HepG2 (cell line): Measurements from ENCODE around the gene UTP25. TPM values are rescaled to one million over a fixed set of nuclear protein-coding genes. Genes with fewer than 3 reads are reported as not detected.

Experiments
- ATM ChIP-seq: fragments of 450-650 bp; IDR thresholded peaks from 2 replicates; pipeline ENCODE4 v1.7.1; 2017; ENCODE audit warnings: mild to moderate bottlenecking, borderline replicate concordance
- CREB1 ChIP-seq, 2 experiments: fragments of 450-650 bp in 1 of 2; IDR thresholded peaks; 2 replicates each; pipeline ENCODE4 v1.6.1; 2016 to 2017; ENCODE audit warnings: control low read depth in 1 of 2, mild to moderate bottlenecking in 1 of 2, missing compliant biosample characterization in 1 of 2, missing genetic modification characterization in 1 of 2
- ELF3 ChIP-seq: IDR thresholded peaks from 2 replicates; pipeline ENCODE4 v1.6.1; 2016; ENCODE audit warnings: missing genetic modification reagents, missing compliant biosample characterization
- ETV6 ChIP-seq: sonication (generic); formaldehyde crosslinking; conservative IDR thresholded peaks from 2 replicates; pipeline ENCODE4 v1.4.0; 2020; ENCODE audit warnings: missing genetic modification reagents
- GZF1 ChIP-seq: sonication (generic); formaldehyde crosslinking; IDR thresholded peaks from 2 replicates; pipeline ENCODE4 v1.5.1; 2020; ENCODE audit warnings: mild to moderate bottlenecking, missing genetic modification reagents
- JUN ChIP-seq: sonication (generic); formaldehyde crosslinking; IDR thresholded peaks from 2 replicates; pipeline ENCODE4 v1.4.0; 2020; ENCODE audit warnings: mild to moderate bottlenecking, missing genetic modification reagents
- PAF1 ChIP-seq: IDR thresholded peaks from 2 replicates; pipeline ENCODE4 v1.6.1; 2016; ENCODE audit warnings: missing genetic modification reagents, missing compliant biosample characterization
- PHF21A ChIP-seq: sonication (generic); formaldehyde crosslinking; IDR thresholded peaks from 2 replicates; pipeline ENCODE4 v1.5.0; 2020; ENCODE audit warnings: mild to moderate bottlenecking, missing genetic modification reagents
- POLR2AphosphoS5 ChIP-seq: IDR thresholded peaks from 2 replicates; pipeline ENCODE4 v1.6.1; 2012; ENCODE audit warnings: low read depth, low read length
- SAFB2 ChIP-seq: sonication (generic); formaldehyde crosslinking; IDR thresholded peaks from 2 replicates; pipeline ENCODE4 v1.5.1; 2020; ENCODE audit warnings: missing genetic modification reagents, low read depth, mild to moderate bottlenecking, borderline replicate concordance
- SOX5 ChIP-seq: IDR thresholded peaks from 2 replicates; pipeline ENCODE4 v1.6.1; 2016; ENCODE audit warnings: borderline replicate concordance
- TEAD3 ChIP-seq: optimal IDR thresholded peaks from 2 replicates; pipeline ENCODE3; 2016; ENCODE audit warnings: borderline replicate concordance
- ZMAT3 ChIP-seq: sonication (generic); formaldehyde crosslinking; conservative IDR thresholded peaks from 2 replicates; pipeline ENCODE4 v1.7.0; 2021; ENCODE audit warnings: missing genetic modification reagents
- ZNF205 ChIP-seq: IDR thresholded peaks from 2 replicates; pipeline ENCODE4 v1.6.1; 2018; ENCODE audit warnings: missing biosample characterization, missing genetic modification reagents
- ZNF225 ChIP-seq: sonication (generic); formaldehyde crosslinking; IDR thresholded peaks from 2 replicates; pipeline ENCODE4 v1.4.0; 2020; ENCODE audit warnings: mild to moderate bottlenecking, missing genetic modification reagents
- ZNF562 ChIP-seq: sonication (generic); formaldehyde crosslinking; IDR thresholded peaks from 2 replicates; pipeline ENCODE4 v1.8.0; 2022; ENCODE audit warnings: missing genetic modification reagents, borderline replicate concordance
- ZNF850 ChIP-seq: sonication (generic); formaldehyde crosslinking; conservative IDR thresholded peaks from 2 replicates; pipeline ENCODE4 v1.9.0; 2021; ENCODE audit warnings: mild to moderate bottlenecking, missing genetic modification reagents
- ZNF878 ChIP-seq: sonication (generic); formaldehyde crosslinking; IDR thresholded peaks from 2 replicates; pipeline ENCODE4 v1.8.1; 2023; ENCODE audit warnings: mild to moderate bottlenecking, missing genetic modification reagents, moderate library complexity
- polyA plus RNA-seq, 8 experiments: library from polyadenylated mRNA; depleted of rRNA in 3 of 8; stranded (reverse) in 7 of 8; unstranded in 1 of 8; fragments of >200 nt; fragmentation: Illumina TruSeq in 4 of 8; extraction: Trizol in 4 of 8; gene quantifications; 2 replicates each; pipeline versions ENCODE4 v1.2.1 to v1.2.3, GENCODE V29; 2011 to 2016; ENCODE audit warnings: low read depth in 4 of 8, missing spikeins in 1 of 8, mixed read lengths in 1 of 8; ENCODE audit not compliant: insufficient read depth in 1 of 8
- total RNA-seq, 5 experiments: library from RNA; depleted of rRNA; stranded (reverse); fragments of >200 nt; fragmentation: Illumina TruSeq; extraction: Trizol; gene quantifications; 2 replicates each; pipeline ENCODE4 v1.2.3, GENCODE V29; 2016; ENCODE audit warnings: low read depth in 1 of 5
- TF ChIP-seq, protein P1 (sequence below): sonication (generic); formaldehyde crosslinking; IDR thresholded peaks from 2 replicates; pipeline ENCODE4 v1.5.0; 2020; ENCODE audit warnings: mild to moderate bottlenecking, low read depth, missing genetic modification reagents, borderline replicate concordance
- TF ChIP-seq, protein P2 (sequence below): IDR thresholded peaks from 2 replicates; pipeline ENCODE4 v1.6.1; 2012; ENCODE audit warnings: low read depth, low read length, improper control_type of control experiment
- TF ChIP-seq, protein P3 (sequence below): sonication (generic); formaldehyde crosslinking; IDR thresholded peaks from 2 replicates; pipeline ENCODE4 v1.5.1; 2020; ENCODE audit warnings: mild to moderate bottlenecking, missing genetic modification reagents, moderate library complexity
- TF ChIP-seq, protein P4 (sequence below): sonication (generic); formaldehyde crosslinking; IDR thresholded peaks from 2 replicates; pipeline ENCODE4 v1.4.0; 2020; ENCODE audit warnings: missing genetic modification reagents
- TF ChIP-seq, protein P5 (sequence below): sonication (generic); formaldehyde crosslinking; IDR thresholded peaks from 2 replicates; pipeline ENCODE4 v1.5.0; 2020; ENCODE audit warnings: mild to moderate bottlenecking, missing genetic modification reagents, moderate library complexity

UTP25 gene
- total and polyA plus RNA-seq, 2 of the 13 experiments (the other 11 are each of a cell fraction or from before 2014, with no cell fraction given): 4.8 to 5.7 TPM

DNA sequence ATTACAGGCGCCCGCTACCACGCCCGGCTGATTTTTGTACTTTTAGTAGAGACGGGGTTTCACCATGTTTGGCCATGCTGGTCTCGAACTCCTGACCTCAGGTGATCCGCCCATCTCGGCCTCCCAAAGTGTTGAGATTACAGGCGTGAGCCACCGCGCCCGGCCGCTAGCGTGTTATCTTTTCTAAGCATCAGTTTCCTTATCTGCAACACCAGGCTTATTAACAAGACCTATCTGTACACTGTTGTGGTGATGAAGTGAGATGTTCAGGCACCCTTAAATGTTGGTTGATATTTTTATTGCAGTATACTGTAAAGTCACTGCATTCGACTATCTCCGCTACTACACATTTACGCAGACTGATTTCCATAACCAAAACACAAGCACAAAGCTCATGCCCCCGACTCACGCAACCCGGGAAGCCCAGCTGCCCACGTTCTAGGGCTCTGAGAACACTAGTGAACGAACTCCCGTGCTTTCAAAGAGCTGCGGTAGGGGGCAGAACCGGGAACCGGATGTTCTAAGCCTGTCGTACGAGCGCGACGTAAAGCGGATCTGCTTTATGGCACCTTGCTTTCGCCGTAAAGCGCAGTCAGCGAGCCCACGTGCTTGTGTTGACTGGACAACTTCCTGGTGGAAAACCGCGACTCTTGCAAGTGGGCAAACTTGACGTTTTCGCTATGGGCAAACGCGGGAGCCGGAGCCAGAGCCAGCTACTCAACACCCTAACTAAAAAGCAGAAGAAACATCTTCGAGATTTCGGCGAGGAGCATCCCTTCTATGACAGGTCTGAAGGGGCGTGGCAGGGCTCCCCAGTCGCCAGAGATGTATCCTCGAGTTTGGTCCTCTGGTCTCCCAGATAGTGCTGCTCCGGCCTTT lies at the start of gene UTP25 (continued):
- TF ChIP-seq, protein P1, sequence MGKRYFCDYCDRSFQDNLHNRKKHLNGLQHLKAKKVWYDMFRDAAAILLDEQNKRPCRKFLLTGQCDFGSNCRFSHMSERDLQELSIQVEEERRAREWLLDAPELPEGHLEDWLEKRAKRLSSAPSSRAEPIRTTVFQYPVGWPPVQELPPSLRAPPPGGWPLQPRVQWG (CRISPR knock-in tag): no peak
- TF ChIP-seq, protein P2, sequence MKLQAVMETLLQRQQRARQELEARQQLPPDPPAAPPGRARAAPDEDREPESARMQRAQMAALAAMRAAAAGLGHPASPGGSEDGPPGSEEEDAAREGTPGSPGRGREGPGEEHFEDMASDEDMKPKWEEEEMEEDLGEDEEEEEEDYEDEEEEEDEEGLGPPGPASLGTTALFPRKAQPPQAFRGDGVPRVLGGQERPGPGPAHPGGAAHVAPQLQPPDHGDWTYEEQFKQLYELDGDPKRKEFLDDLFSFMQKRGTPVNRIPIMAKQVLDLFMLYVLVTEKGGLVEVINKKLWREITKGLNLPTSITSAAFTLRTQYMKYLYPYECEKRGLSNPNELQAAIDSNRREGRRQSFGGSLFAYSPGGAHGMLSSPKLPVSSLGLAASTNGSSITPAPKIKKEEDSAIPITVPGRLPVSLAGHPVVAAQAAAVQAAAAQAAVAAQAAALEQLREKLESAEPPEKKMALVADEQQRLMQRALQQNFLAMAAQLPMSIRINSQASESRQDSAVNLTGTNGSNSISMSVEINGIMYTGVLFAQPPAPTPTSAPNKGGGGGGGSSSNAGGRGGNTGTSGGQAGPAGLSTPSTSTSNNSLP: no peak
- TF ChIP-seq SAFB2 (CRISPR knock-in tag): no peak
- peak; percentile 54; the same call in 1 of the 2 replicates for TF ChIP-seq ZNF205 (CRISPR knock-in tag)
- TF ChIP-seq, protein P3, sequence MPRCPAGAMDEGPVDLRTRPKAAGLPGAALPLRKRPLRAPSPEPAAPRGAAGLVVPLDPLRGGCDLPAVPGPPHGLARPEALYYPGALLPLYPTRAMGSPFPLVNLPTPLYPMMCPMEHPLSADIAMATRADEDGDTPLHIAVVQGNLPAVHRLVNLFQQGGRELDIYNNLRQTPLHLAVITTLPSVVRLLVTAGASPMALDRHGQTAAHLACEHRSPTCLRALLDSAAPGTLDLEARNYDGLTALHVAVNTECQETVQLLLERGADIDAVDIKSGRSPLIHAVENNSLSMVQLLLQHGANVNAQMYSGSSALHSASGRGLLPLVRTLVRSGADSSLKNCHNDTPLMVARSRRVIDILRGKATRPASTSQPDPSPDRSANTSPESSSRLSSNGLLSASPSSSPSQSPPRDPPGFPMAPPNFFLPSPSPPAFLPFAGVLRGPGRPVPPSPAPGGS (CRISPR knock-in tag): no peak
- peak; percentile 74 for TF ChIP-seq TEAD3 (CRISPR knock-in tag)
- no peak for TF ChIP-seq ETV6 (CRISPR knock-in tag)
- no peak for TF ChIP-seq ATM
- TF ChIP-seq ZNF225 (CRISPR knock-in tag): no peak
- TF ChIP-seq PAF1 (CRISPR knock-in tag): no peak
- peak; percentile 89 for TF ChIP-seq POLR2AphosphoS5
- TF ChIP-seq, protein P4, sequence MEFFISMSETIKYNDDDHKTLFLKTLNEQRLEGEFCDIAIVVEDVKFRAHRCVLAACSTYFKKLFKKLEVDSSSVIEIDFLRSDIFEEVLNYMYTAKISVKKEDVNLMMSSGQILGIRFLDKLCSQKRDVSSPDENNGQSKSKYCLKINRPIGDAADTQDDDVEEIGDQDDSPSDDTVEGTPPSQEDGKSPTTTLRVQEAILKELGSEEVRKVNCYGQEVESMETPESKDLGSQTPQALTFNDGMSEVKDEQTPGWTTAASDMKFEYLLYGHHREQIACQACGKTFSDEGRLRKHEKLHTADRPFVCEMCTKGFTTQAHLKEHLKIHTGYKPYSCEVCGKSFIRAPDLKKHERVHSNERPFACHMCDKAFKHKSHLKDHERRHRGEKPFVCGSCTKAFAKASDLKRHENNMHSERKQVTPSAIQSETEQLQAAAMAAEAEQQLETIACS (CRISPR knock-in tag): no peak
- TF ChIP-seq ZNF562 (CRISPR knock-in tag): no peak
- no peak; the same call in 1 of the 2 replicates for TF ChIP-seq SOX5 (CRISPR knock-in tag)
- no peak for TF ChIP-seq PHF21A (CRISPR knock-in tag)
- TF ChIP-seq, protein P5, sequence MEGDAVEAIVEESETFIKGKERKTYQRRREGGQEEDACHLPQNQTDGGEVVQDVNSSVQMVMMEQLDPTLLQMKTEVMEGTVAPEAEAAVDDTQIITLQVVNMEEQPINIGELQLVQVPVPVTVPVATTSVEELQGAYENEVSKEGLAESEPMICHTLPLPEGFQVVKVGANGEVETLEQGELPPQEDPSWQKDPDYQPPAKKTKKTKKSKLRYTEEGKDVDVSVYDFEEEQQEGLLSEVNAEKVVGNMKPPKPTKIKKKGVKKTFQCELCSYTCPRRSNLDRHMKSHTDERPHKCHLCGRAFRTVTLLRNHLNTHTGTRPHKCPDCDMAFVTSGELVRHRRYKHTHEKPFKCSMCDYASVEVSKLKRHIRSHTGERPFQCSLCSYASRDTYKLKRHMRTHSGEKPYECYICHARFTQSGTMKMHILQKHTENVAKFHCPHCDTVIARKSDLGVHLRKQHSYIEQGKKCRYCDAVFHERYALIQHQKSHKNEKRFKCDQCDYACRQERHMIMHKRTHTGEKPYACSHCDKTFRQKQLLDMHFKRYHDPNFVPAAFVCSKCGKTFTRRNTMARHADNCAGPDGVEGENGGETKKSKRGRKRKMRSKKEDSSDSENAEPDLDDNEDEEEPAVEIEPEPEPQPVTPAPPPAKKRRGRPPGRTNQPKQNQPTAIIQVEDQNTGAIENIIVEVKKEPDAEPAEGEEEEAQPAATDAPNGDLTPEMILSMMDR (CRISPR knock-in tag): peak; percentile 88
- TF ChIP-seq ZNF850 (CRISPR knock-in tag): 0 out of 2 replicates have a peak, but pooled peaks have one; percentile 25
- TF ChIP-seq CREB1 (IDR thresholded peaks at IDR 0.05): no peak
- TF ChIP-seq CREB1 (CRISPR knock-in tag; IDR thresholded peaks at IDR 0.05): peak; percentile 84
- no peak for TF ChIP-seq ZNF878 (CRISPR knock-in tag)
- TF ChIP-seq GZF1 (CRISPR knock-in tag): peak; percentile 23; the same call in 1 of the 2 replicates
- TF ChIP-seq JUN: no peak
- peak; percentile 99 for TF ChIP-seq ELF3 (CRISPR knock-in tag)
- TF ChIP-seq ZMAT3: 0 out of 2 replicates have a peak, but pooled peaks have one; percentile 42
